ENCODE results near the gene MTNR1A. TPM values are rescaled to one million over a fixed set of nuclear protein-coding genes. Genes with fewer than 3 reads are reported as not detected.

The MTNR1A gene
- total and polyA plus RNA-seq, 9 of the 15 experiments (the other 6 are each of a cell fraction or from before 2014, with no cell fraction given) = 0.09 to 0.12 (median 0.10) TPM; not detected in 5

- TF ChIP-seq MBD1 (CRISPR knock-in tag; IDR thresholded peaks at IDR 0.05) = no peak
- no peak for TF ChIP-seq HNRNPUL1 (IDR thresholded peaks at IDR 0.05; ENCODE audit: low read length)
- TF ChIP-seq CCNT2 (IDR thresholded peaks at IDR 0.05; ENCODE audit: borderline replicate concordance, extremely low read depth, insufficient read length, low read depth, low read length) = no peak
- no peak for TF ChIP-seq ZZZ3 (IDR thresholded peaks at IDR 0.05)
- TF ChIP-seq FOXM1 (IDR thresholded peaks at IDR 0.05; ENCODE audit: low read depth) = no peak; the same call in 1 of the 2 replicates
- no peak for TF ChIP-seq FOXM1 (CRISPR knock-in tag; IDR thresholded peaks at IDR 0.05; ENCODE audit: low read depth)
- TF ChIP-seq E2F8 (IDR thresholded peaks at IDR 0.05; ENCODE audit: low read depth, partially characterized antibody) = no peak
- TF ChIP-seq POLR2G (IDR thresholded peaks at IDR 0.05; ENCODE audit: low read depth, low read length) = peak; percentile 48; the same call in 1 of the 2 replicates
- TF ChIP-seq KDM5B (IDR thresholded peaks at IDR 0.05; ENCODE audit: insufficient replicate concordance, low read depth, low read length) = no peak
- TF ChIP-seq STAT6 (CRISPR knock-in tag; IDR thresholded peaks at IDR 0.05) = no peak
- no peak for TF ChIP-seq ZNF77 (CRISPR knock-in tag; IDR thresholded peaks at IDR 0.05)
- no peak for TF ChIP-seq NR4A1 (CRISPR knock-in tag; IDR thresholded peaks at IDR 0.05)
- TF ChIP-seq NR4A1 (tag; IDR thresholded peaks at IDR 0.05) = no peak
- TF ChIP-seq NFATC3 (IDR thresholded peaks at IDR 0.05) = no peak
- 0 out of 2 replicates have a peak, but pooled peaks have one; percentile 24 for TF ChIP-seq MTA2 (IDR thresholded peaks at IDR 0.05; ENCODE audit: low read depth)
- no peak for TF ChIP-seq ILK (tag; IDR thresholded peaks at IDR 0.05; ENCODE audit: borderline replicate concordance, low read depth)
- no peak for TF ChIP-seq FOXJ3 (CRISPR knock-in tag; IDR thresholded peaks at IDR 0.05)
- TF ChIP-seq NRF1 (conservative IDR thresholded peaks at IDR 0.05 in 1 of 2, IDR thresholded peaks at IDR 0.05 in 1 of 2) = no peak
- no peak for TF ChIP-seq KLF13 (tag; IDR thresholded peaks at IDR 0.05; ENCODE audit: borderline replicate concordance, low read depth)
- TF ChIP-seq ARNT (IDR thresholded peaks at IDR 0.05) = peak in 1 of 2 experiments; percentile 60; a peak in 1 of 4 replicates
Measured at GRCh38 chr4:186537843-186538521, 17.4 kb downstream of the MTNR1A start (continued).
